Activated CD8-positive, alpha-beta memory T cell treated with anti-CD3 and anti-CD28 coated beads, Interleukin-2, amount 50 U/mL, for 4 hours (primary cell): ENCODE measurements around the gene SLC38A9.
"Not testable (repeated sequence)": the region's sequence is repeated elsewhere in the genome, so short reads cannot be mapped to it uniquely, and the experiment has no call there.

Source experiments
- DNase-seq: peaks from one replicate; pipeline ENCODE4 v3.0.0-alpha.2; 2020

Gene SLC38A9

GRCh38 chr5:55608595-55609349, 103.4 kb downstream of the SLC38A9 start:
- no peak for DNase-seq

- not testable (repeated sequence) for DNase-seq
These were observed 104.8 kb downstream of the SLC38A9 start for GRCh38 chr5:55607309-55607708.

GRCh38 chr5:55604611-55605067, 107.5 kb downstream of the SLC38A9 start:
- DNase-seq: no peak

- DNase-seq: no peak
These were observed 108.2 kb downstream of the SLC38A9 start for GRCh38 chr5:55603922-55604321.

- DNase-seq: no peak
These were observed 110.5 kb downstream of the SLC38A9 start for GRCh38 chr5:55601628-55602027.

- DNase-seq: no peak
These were observed 110.9 kb downstream of the SLC38A9 start for GRCh38 chr5:55601204-55601618.

- DNase-seq: no peak
These were observed 111.5 kb downstream of the SLC38A9 start for GRCh38 chr5:55600497-55601203.

GRCh38 chr5:55600086-55600485, 112.0 kb downstream of the SLC38A9 start:
- no peak for DNase-seq

- no peak for DNase-seq
These were observed 112.7 kb downstream of the SLC38A9 start for GRCh38 chr5:55599148-55600050.

GRCh38 chr5:55597014-55597981, 114.8 kb downstream of the SLC38A9 start:
- DNase-seq: no peak

- no peak for DNase-seq
These were observed 117.5 kb downstream of the SLC38A9 start for GRCh38 chr5:55594671-55595070.

- DNase-seq: no peak
These were observed 119.0 kb downstream of the SLC38A9 start for GRCh38 chr5:55593115-55593472.

GRCh38 chr5:55592388-55593114, 119.6 kb downstream of the SLC38A9 start:
- no peak for DNase-seq

- DNase-seq: no peak
These were observed 120.4 kb downstream of the SLC38A9 start for GRCh38 chr5:55591686-55592085.

- no peak for DNase-seq
These were observed 126.9 kb downstream of the SLC38A9 start for GRCh38 chr5:55585206-55585610.

GRCh38 chr5:55584398-55585205, 127.5 kb downstream of the SLC38A9 start:
- no peak for DNase-seq

- DNase-seq: no peak
These were observed 128.5 kb downstream of the SLC38A9 start for GRCh38 chr5:55583578-55583977.

- no peak for DNase-seq
These were observed 129.9 kb downstream of the SLC38A9 start for GRCh38 chr5:55582256-55582655.

- no peak for DNase-seq
These were observed 132.1 kb downstream of the SLC38A9 start for GRCh38 chr5:55580042-55580441.

GRCh38 chr5:55578771-55579170, 133.4 kb downstream of the SLC38A9 start:
- DNase-seq: no peak
